Measurements from ENCODE around the gene TTC16. TPM values are rescaled to one million over a fixed set of nuclear protein-coding genes. Genes with fewer than 3 reads are reported as not detected.
A peak's percentile ranks its signal among the peaks of the same experiment; 100 is the strongest.

Gene TTC16
- total RNA-seq, 1 donor from 2014 or later: not detected

GRCh38 chr9:127758843-127759242 is 43.0 kb downstream of the TTC16 start:
- no peak overlapping the region for H3K4me3 ChIP-seq
- Mint-ChIP-seq H3K4me3 (no peak overlapping the region), H3K9me3 (no peaks in the 10 kb centered on the region), H3K27me3 (ENCODE audit: insufficient read depth, low read depth) (peaks cover 21% of the 10 kb centered on the region), H3K36me3 (no peaks in the 10 kb centered on the region), H3K27ac (no peak overlapping the region), H3K4me1 (peaks cover 24% of the 10 kb centered on the region)
- no peak overlapping the region for H3K9ac ChIP-seq
- H2AFZ ChIP-seq (replicated peaks): no peak overlapping the region
- H3K27me3 ChIP-seq: peaks cover 26% of the 10 kb centered on the region
- no peak overlapping the region for H3K4me2 ChIP-seq
- H3K4me1 ChIP-seq: peaks cover 16% of the 10 kb centered on the region
- H3K27ac ChIP-seq: no peak overlapping the region
- no peak for TF ChIP-seq CTCF (IDR thresholded peaks at IDR 0.05)
- no peak for TF ChIP-seq EZH2phosphoT487 (IDR thresholded peaks at IDR 0.05)
- no peak for TF ChIP-seq EZH2 (IDR thresholded peaks at IDR 0.05)
- DNase-seq (ENCODE audit: low spot score): no peak
- H3K9me3 ChIP-seq (ENCODE audit: low read depth): no peaks in the 10 kb centered on the region
- H3F3A ChIP-seq (ENCODE audit: low read depth): peaks cover 16% of the 10 kb centered on the region
- no peaks in the 10 kb centered on the region for H3K36me3 ChIP-seq
- no peaks in the 10 kb centered on the region for H3K79me2 ChIP-seq (ENCODE audit: low read depth)
- H4K20me1 ChIP-seq (ENCODE audit: low read depth): peaks cover 15% of the 10 kb centered on the region

GRCh38 chr9:127761061-127761460 is 45.2 kb downstream of the TTC16 start:
- Mint-ChIP-seq H3K36me3 (no peaks in the 10 kb centered on the region), H3K27ac (no peak overlapping the region), H3K27me3 (ENCODE audit: insufficient read depth, low read depth) (peaks cover 23% of the 10 kb centered on the region), H3K9me3 (no peaks in the 10 kb centered on the region), H3K4me1 (peaks cover 28% of the 10 kb centered on the region), H3K4me3 (no peak overlapping the region)
- no peaks in the 10 kb centered on the region for H3K9me3 ChIP-seq (ENCODE audit: low read depth)
- no peak overlapping the region for H3K4me3 ChIP-seq
- peaks cover 10% of the 10 kb centered on the region for H3K4me1 ChIP-seq
- DNase-seq (ENCODE audit: low spot score): no peak
- TF ChIP-seq EZH2 (IDR thresholded peaks at IDR 0.05) (no peak), EZH2phosphoT487 (IDR thresholded peaks at IDR 0.05) (no peak), CTCF (IDR thresholded peaks at IDR 0.05) (no peak)
- H3K79me2 ChIP-seq (ENCODE audit: low read depth): no peaks in the 10 kb centered on the region
- H3K4me2 ChIP-seq: no peak overlapping the region
- no peak overlapping the region for H2AFZ ChIP-seq (replicated peaks)
- peaks cover under 1% of the 10 kb centered on the region for H4K20me1 ChIP-seq (ENCODE audit: low read depth)
- peaks cover under 1% of the 10 kb centered on the region for H3F3A ChIP-seq (ENCODE audit: low read depth)
- no peaks in the 10 kb centered on the region for H3K36me3 ChIP-seq
- H3K27ac ChIP-seq: no peak overlapping the region
- no peak overlapping the region for H3K9ac ChIP-seq
- peaks cover 9% of the 10 kb centered on the region for H3K27me3 ChIP-seq

- H3K36me3 ChIP-seq: no peaks in the 10 kb centered on the region
- Mint-ChIP-seq H3K9me3 (no peaks in the 10 kb centered on the region), H3K36me3 (no peaks in the 10 kb centered on the region), H3K4me3 (no peak overlapping the region), H3K27ac (no peak overlapping the region), H3K4me1 (peaks cover 28% of the 10 kb centered on the region), H3K27me3 (ENCODE audit: insufficient read depth, low read depth) (peaks cover 21% of the 10 kb centered on the region)
- peak; percentile 36 for DNase-seq (ENCODE audit: low spot score)
- TF ChIP-seq EZH2phosphoT487 (IDR thresholded peaks at IDR 0.05) (no peak), CTCF (IDR thresholded peaks at IDR 0.05) (no peak), EZH2 (IDR thresholded peaks at IDR 0.05) (no peak)
- H3K27ac ChIP-seq: no peak overlapping the region
- no peak overlapping the region for H3K9ac ChIP-seq
- H4K20me1 ChIP-seq (ENCODE audit: low read depth): no peaks in the 10 kb centered on the region
- H3K4me1 ChIP-seq: peaks cover 10% of the 10 kb centered on the region
- H3K9me3 ChIP-seq (ENCODE audit: low read depth): no peaks in the 10 kb centered on the region
- peaks cover 4% of the 10 kb centered on the region for H3K27me3 ChIP-seq
- H2AFZ ChIP-seq (replicated peaks): no peak overlapping the region
- no peaks in the 10 kb centered on the region for H3K79me2 ChIP-seq (ENCODE audit: low read depth)
- H3F3A ChIP-seq (ENCODE audit: low read depth): no peaks in the 10 kb centered on the region
- H3K4me2 ChIP-seq: no peak overlapping the region
- no peak overlapping the region for H3K4me3 ChIP-seq
Observed at GRCh38 chr9:127761491-127761956, 45.6 kb downstream of the TTC16 start.
